Glutamatergic neuron (in vitro differentiated cells): ENCODE measurements around the gene MYG1. TPM values are rescaled to one million over a fixed set of nuclear protein-coding genes. Genes with fewer than 3 reads are reported as not detected.

Experiments used
- DNase-seq: peaks from one replicate; pipeline ENCODE4 v3.0.0; 2022
- H3K27ac Mint-ChIP-seq: one replicate; pipeline ENCODE4 v1.8.0; 2020; ENCODE audit warnings: mild to moderate bottlenecking, mixed read lengths, inconsistent platforms; ENCODE audit not compliant: unreplicated experiment
- H3K27me3 Mint-ChIP-seq: one replicate; pipeline ENCODE4 v1.8.0; 2020; ENCODE audit warnings: mild to moderate bottlenecking, moderate library complexity, mixed read lengths, inconsistent platforms; ENCODE audit not compliant: unreplicated experiment
- H3K36me3 Mint-ChIP-seq: one replicate; pipeline ENCODE4 v1.8.0; 2020; ENCODE audit warnings: mild to moderate bottlenecking, mixed read lengths, inconsistent platforms; ENCODE audit not compliant: unreplicated experiment
- H3K4me1 Mint-ChIP-seq: one replicate; pipeline ENCODE4 v1.8.0; 2020; ENCODE audit warnings: mild to moderate bottlenecking, low read depth, mixed read lengths, inconsistent platforms; ENCODE audit not compliant: unreplicated experiment
- H3K4me3 Mint-ChIP-seq: one replicate; pipeline ENCODE4 v1.8.0; 2020; ENCODE audit warnings: mild to moderate bottlenecking, mixed read lengths, inconsistent platforms; ENCODE audit not compliant: unreplicated experiment
- H3K9me3 Mint-ChIP-seq: one replicate; pipeline ENCODE4 v1.8.0; 2020; ENCODE audit warnings: mild to moderate bottlenecking, moderate library complexity, mixed read lengths, inconsistent platforms; ENCODE audit not compliant: unreplicated experiment
- total RNA-seq: library from RNA; stranded (reverse); fragmentation: NEBNext Ultra II Directional; extraction: Animal tissue kit (Norgen Biotek cat#: 25700); gene quantifications from one replicate; pipeline ENCODE4 v1.2.1, GENCODE V29; 2021; ENCODE audit not compliant: unreplicated experiment
- TF ChIP-seq, protein P1 (sequence below): fragments of 200-600 bp; sonication (generic); IDR thresholded peaks from one replicate; pipeline ENCODE4 v1.5.0; 2021; ENCODE audit not compliant: partially characterized antibody, unreplicated experiment

MYG1 gene
- total RNA-seq, 1 donor from 2014 or later, result 66.1 TPM

DNA sequence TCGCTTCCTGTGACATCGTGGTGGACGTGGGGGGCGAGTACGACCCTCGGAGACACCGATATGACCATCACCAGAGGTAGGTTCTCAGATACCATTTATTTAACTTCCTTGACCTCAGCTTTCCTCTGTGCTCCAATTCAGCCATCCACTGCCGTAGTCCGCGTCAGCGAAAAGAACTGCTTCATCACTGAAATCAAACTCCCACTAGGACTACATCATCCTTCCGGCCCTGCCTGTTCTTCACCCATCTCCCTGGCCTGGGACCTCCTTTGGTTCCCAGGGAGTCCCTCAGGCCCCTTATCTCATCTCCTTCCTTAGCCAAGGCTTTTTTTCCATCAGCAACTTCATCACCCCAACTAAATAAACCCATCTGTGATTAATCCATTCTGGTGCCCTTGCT is 692 bp downstream of the MYG1 start:
- H3K4me1 Mint-ChIP-seq, result peaks cover 12% of the 10 kb centered on the region
- TF ChIP-seq, protein P1, sequence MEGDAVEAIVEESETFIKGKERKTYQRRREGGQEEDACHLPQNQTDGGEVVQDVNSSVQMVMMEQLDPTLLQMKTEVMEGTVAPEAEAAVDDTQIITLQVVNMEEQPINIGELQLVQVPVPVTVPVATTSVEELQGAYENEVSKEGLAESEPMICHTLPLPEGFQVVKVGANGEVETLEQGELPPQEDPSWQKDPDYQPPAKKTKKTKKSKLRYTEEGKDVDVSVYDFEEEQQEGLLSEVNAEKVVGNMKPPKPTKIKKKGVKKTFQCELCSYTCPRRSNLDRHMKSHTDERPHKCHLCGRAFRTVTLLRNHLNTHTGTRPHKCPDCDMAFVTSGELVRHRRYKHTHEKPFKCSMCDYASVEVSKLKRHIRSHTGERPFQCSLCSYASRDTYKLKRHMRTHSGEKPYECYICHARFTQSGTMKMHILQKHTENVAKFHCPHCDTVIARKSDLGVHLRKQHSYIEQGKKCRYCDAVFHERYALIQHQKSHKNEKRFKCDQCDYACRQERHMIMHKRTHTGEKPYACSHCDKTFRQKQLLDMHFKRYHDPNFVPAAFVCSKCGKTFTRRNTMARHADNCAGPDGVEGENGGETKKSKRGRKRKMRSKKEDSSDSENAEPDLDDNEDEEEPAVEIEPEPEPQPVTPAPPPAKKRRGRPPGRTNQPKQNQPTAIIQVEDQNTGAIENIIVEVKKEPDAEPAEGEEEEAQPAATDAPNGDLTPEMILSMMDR, result no peak
- H3K4me3 Mint-ChIP-seq, result peak overlapping the region; percentile 96
- H3K9me3 Mint-ChIP-seq, result peaks cover 4% of the 10 kb centered on the region
- H3K36me3 Mint-ChIP-seq, result no peaks in the 10 kb centered on the region
- peaks cover 6% of the 10 kb centered on the region for H3K27me3 Mint-ChIP-seq
- no peak for DNase-seq
- H3K27ac Mint-ChIP-seq, result peak overlapping the region; percentile 86

DNA sequence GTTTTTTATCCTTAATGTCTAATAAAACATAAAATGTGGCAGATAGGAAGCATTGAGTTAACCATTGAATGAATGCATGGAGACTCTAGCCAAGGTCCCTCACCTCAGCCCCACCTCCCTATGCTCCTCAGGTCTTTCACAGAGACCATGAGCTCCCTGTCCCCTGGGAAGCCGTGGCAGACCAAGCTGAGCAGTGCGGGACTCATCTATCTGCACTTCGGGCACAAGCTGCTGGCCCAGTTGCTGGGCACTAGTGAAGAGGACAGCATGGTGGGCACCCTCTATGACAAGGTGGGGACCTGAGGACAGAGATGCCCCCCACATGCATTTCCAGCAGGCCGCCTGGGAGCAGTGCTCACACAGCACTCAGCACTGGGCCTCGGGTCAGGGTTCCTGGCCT is 3.4 kb downstream of the MYG1 start:
- H3K4me3 Mint-ChIP-seq, result peak overlapping the region; percentile 36
- no peak overlapping the region for H3K27ac Mint-ChIP-seq
- no peak for DNase-seq
- peaks cover 8% of the 10 kb centered on the region for H3K27me3 Mint-ChIP-seq
- H3K4me1 Mint-ChIP-seq, result peaks cover 11% of the 10 kb centered on the region
- TF ChIP-seq, protein P1, result no peak
- H3K9me3 Mint-ChIP-seq, result peaks cover 3% of the 10 kb centered on the region
- H3K36me3 Mint-ChIP-seq, result no peaks in the 10 kb centered on the region

DNA sequence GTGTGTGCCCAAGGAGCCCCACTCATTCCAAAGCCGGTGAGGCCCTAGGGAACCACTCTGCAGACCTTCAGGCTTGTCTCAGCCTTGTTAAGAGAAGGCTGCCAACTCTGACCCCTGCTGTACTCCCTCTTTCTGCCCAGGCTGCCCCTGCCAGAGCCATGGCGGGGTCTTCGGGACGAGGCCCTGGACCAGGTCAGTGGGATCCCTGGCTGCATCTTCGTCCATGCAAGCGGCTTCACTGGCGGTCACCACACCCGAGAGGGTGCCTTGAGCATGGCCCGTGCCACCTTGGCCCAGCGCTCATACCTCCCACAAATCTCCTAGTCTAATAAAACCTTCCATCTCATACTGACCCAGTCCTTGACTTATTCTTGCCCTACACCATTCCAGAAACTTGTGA is 7.3 kb downstream of the MYG1 start:
- Mint-ChIP-seq H3K4me1 (no peaks in the 10 kb centered on the region), H3K27ac (no peak overlapping the region)

DNA sequence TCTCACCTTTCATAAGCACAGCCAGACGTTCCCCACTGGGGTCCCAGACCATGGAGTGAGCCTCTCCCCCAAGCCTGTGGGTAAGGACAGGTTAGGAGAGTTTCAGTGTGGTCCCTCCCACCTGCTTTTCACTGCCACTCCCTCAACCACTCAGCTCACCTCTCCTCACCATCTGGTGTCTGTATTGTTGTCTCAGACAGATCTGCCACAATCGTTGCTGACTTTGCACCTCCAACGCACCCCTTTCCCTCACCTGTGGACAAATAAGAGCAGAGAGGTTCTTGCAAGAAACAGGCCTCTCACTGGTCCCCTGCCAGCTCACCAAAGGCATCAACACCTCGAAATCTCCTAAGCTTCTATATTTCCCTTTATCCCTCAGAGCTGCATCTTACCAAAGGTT is 8.8 kb downstream of the MYG1 start:
- TF ChIP-seq, protein P1, result no peak
- Mint-ChIP-seq H3K36me3 (no peaks in the 10 kb centered on the region), H3K27ac (peak overlapping the region; percentile 52), H3K4me3 (no peak overlapping the region), H3K27me3 (peaks cover 5% of the 10 kb centered on the region), H3K9me3 (peaks cover 1% of the 10 kb centered on the region), H3K4me1 (no peaks in the 10 kb centered on the region)
- DNase-seq, result no peak

More for the DNA sequence above, 7.3 kb downstream of the MYG1 start:
- Mint-ChIP-seq H3K4me3 (no peak overlapping the region), H3K36me3 (no peaks in the 10 kb centered on the region), H3K9me3 (peaks cover 1% of the 10 kb centered on the region), H3K27me3 (peaks cover 5% of the 10 kb centered on the region)
- DNase-seq, result no peak
- TF ChIP-seq, protein P1, result no peak

DNA sequence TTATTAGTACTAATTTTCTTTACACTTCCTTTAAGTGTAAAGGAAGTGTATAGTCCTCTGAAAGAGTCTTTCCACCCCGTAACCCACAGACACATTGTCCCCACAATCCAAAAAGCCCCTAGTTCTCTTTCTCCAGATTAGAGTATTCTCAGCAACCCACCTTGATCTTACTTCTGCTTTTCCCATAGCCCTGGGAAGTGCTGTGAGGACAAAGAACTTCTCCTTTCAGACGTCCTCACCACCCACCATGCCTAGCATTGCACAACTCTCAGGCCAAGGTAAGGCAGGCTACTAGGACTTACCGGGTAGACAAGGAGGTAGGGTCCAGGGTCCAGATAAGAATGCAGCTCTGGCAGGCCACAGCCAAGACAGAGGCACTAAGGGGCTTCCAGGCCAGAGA is 14.5 kb downstream of the MYG1 start:
- TF ChIP-seq, protein P1, result no peak
- Mint-ChIP-seq H3K9me3 (peaks cover 2% of the 10 kb centered on the region), H3K36me3 (no peaks in the 10 kb centered on the region), H3K4me1 (no peaks in the 10 kb centered on the region), H3K27ac (no peak overlapping the region), H3K4me3 (no peak overlapping the region), H3K27me3 (no peaks in the 10 kb centered on the region)
- DNase-seq, result no peak
